Choroid plexus epithelial cell (primary cell): ENCODE measurements around the gene GDPD2.

ENCODE experiments used
- DNase-seq: peaks from one replicate; pipeline ENCODE4 v3.0.0-alpha.2; 2010; ENCODE audit warnings: low read depth
- H3K4me3 ChIP-seq: 2 replicates; pipeline ENCODE4 v1.5.1; 2011; ENCODE audit warnings: low read depth, mild to moderate bottlenecking, control low read depth, low read length, moderate library complexity
- CTCF ChIP-seq: conservative IDR thresholded peaks from 2 replicates; pipeline ENCODE4 v1.5.1; 2011; ENCODE audit warnings: low read depth, mild to moderate bottlenecking, control low read depth, inconsistent platforms, low read length, moderate library complexity

The GDPD2 gene

DNA sequence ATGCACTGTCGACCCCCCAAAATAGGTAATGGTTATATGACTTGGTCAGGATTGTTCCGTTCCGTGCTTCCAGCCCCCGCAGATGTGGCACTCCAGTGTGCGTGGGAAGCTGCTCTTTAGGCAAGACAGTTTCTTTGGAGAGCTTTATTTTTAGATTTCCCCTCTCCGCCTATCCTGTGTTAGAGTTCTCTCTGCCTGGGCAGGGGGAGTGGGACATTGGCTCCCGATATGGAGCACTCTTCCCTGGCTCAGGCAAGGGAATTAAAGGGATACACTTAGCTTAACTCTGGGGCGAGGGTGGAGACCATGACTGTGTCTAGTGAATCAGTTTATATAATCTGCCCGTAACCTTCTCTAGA, 57.5 kb downstream of the GDPD2 start:
- TF ChIP-seq CTCF = no peak
- DNase-seq = peak; percentile 13
- peak overlapping the region; percentile 13 for H3K4me3 ChIP-seq

DNA sequence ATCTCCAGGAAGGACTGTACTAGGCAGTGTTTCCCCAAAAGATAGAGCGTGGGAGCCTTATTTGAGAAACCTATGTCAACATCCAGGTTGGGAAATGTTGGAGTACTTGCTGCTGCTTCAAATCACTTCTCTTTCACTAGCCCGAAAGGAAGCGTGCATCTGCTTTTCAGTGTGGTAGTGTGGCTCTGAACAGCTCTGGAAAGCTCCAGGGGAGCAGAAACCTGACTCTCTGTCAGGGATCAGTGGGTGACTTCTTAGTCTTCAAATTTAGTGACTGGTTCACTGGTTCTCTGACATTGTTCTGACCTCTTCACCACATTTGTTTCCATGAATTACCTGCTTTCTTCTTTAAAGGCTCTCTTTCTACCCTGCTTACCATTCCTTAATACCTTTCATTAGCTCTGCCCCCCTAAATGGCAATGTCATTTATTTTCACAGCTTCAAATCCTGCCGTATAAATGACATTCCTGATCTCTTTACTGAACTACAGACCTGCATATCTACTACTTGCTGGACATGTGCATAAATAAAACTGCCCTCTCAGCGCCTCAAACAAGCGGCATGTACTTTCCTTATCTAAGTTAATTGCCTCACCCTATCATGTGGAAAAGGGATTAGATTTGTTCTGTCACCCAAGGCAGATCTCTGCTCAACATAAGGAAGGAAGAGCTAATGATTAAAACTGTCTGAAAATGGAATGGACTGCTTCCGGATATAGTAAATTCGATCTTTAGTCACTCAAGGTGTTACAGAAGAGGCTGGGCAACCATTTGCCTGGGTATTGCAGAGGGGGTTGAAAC, 58.6 kb downstream of the GDPD2 start:
- H3K4me3 ChIP-seq = no peak overlapping the region
- peak; percentile 26 for DNase-seq
- TF ChIP-seq CTCF = no peak

GRCh38 chrX:70482300-70482699, 59.2 kb downstream of the GDPD2 start:
- DNase-seq = no peak
- H3K4me3 ChIP-seq = no peak overlapping the region
- no peak for TF ChIP-seq CTCF
